Endodermal cell (in vitro differentiated cells): Measurements from ENCODE around the gene EEF1G. TPM values are rescaled to one million over a fixed set of nuclear protein-coding genes. Genes with fewer than 3 reads are reported as not detected.

ENCODE experiments used
- DNase-seq: peaks from one replicate; pipeline ENCODE4 v3.0.0-alpha.2; 2017
- H3K27ac ChIP-seq: 2 replicates; pipeline ENCODE4 v1.5.1; 2013; ENCODE audit warnings: mild to moderate bottlenecking, low read depth, low read length, moderate library complexity
- H3K27me3 ChIP-seq: 2 replicates; pipeline ENCODE4 v1.6.1; 2013; ENCODE audit warnings: mild to moderate bottlenecking, low read length, moderate library complexity; ENCODE audit not compliant: insufficient read depth, control insufficient read depth, poor library complexity, severe bottlenecking
- H3K36me3 ChIP-seq: 2 replicates; pipeline ENCODE4 v1.7.0; 2013; ENCODE audit warnings: mild to moderate bottlenecking, low read length, moderate library complexity; ENCODE audit not compliant: control insufficient read depth, insufficient read depth
- H3K4me1 ChIP-seq: one replicate; pipeline ENCODE4 v1.7.0; 2013; ENCODE audit warnings: low read length; ENCODE audit not compliant: control insufficient read depth, insufficient read depth
- H3K4me3 ChIP-seq: 2 replicates; pipeline ENCODE4 v1.5.1; 2013; ENCODE audit warnings: mild to moderate bottlenecking, low read length, moderate library complexity
- H3K9ac ChIP-seq: 2 replicates; pipeline ENCODE4 v1.6.1; 2013; ENCODE audit warnings: mild to moderate bottlenecking, low read length, moderate library complexity; ENCODE audit not compliant: poor library complexity, severe bottlenecking; ENCODE audit errors: extremely low read depth
- H3K9me3 ChIP-seq: 2 replicates; pipeline ENCODE4 v1.6.1; 2013; ENCODE audit warnings: mild to moderate bottlenecking, low read length, moderate library complexity; ENCODE audit not compliant: control insufficient read depth
- H3K27ac Mint-ChIP-seq: 2 replicates; pipeline ENCODE4 v1.8.0; 2020; ENCODE audit warnings: mixed read lengths
- H3K27me3 Mint-ChIP-seq: 2 replicates; pipeline ENCODE4 v1.8.0; 2021; ENCODE audit warnings: mild to moderate bottlenecking, mixed read lengths; ENCODE audit not compliant: insufficient read depth
- H3K36me3 Mint-ChIP-seq: 2 replicates; pipeline ENCODE4 v1.8.0; 2020; ENCODE audit warnings: low read depth, mixed read lengths
- H3K4me1 Mint-ChIP-seq: 2 replicates; pipeline ENCODE4 v1.8.0; 2020; ENCODE audit warnings: mixed read lengths
- H3K4me3 Mint-ChIP-seq: 2 replicates; pipeline ENCODE4 v1.8.0; 2020; ENCODE audit warnings: mild to moderate bottlenecking, moderate library complexity, mixed read lengths
- H3K9me3 Mint-ChIP-seq: 2 replicates; pipeline ENCODE4 v1.8.0; 2020; ENCODE audit warnings: mild to moderate bottlenecking, mixed read lengths
- CTCF ChIP-seq: fragments of 200-600 bp; sonication (generic); conservative IDR thresholded peaks from 2 replicates; pipeline ENCODE4 v1.5.0; 2021; ENCODE audit warnings: antibody characterized with exemption, mild to moderate bottlenecking
- WGBS, 2 experiments: methylation state at CpG; one replicate each; pipeline versions ENCODE4 v1.1.5 to v1.1.7; 2013; ENCODE audit warnings: missing lambda C conversion rate in 2 of 2, mixed read lengths in 1 of 2; ENCODE audit not compliant: insufficient coverage in 1 of 2, insufficient read length in 1 of 2; 5-methylcytosine and 5-hydroxymethylcytosine counted together
- total RNA-seq, 2 donors: library from RNA; stranded (reverse); fragmentation: NEBNext Ultra II Directional in 1 of 2; extraction: Animal tissue kit (Norgen Biotek cat#: 25700) in 1 of 2; gene quantifications; 2 replicates in 1 of 2; 3 replicates in 1 of 2; pipeline ENCODE4 v1.2.1, GENCODE V29; 2021

Gene EEF1G
- total RNA-seq, 2 donors from 2014 or later, result 1,705 to 1,818 TPM

- H3K4me1 Mint-ChIP-seq, result peaks cover 55% of the 10 kb centered on the region
- H3K9me3 Mint-ChIP-seq, result no peaks in the 10 kb centered on the region
- Histone ChIP-seq H3K9ac (peak within 1 kb of the TSS; percentile 81), H3K36me3 (no peaks in the 10 kb centered on the region), H3K27ac (no peak within 1 kb of the TSS), H3K27me3 (no peaks in the 10 kb centered on the region), H3K9me3 (no peaks in the 10 kb centered on the region), H3K4me3 (peak within 1 kb of the TSS; percentile 88), H3K4me1 (peaks cover 20% of the 10 kb centered on the region)
- TF ChIP-seq CTCF, result no peak
- WGBS, 2 experiments, result 0 to 2% methylated on average over 9 to 66 of the region's 69 CpGs
- peak within 1 kb of the TSS; percentile 89 for H3K27ac Mint-ChIP-seq
- peak; percentile 90 for DNase-seq
- peaks cover 60% of the 10 kb centered on the region for H3K27me3 Mint-ChIP-seq
- H3K4me3 Mint-ChIP-seq, result peak within 1 kb of the TSS; percentile 92
- H3K36me3 Mint-ChIP-seq, result peaks cover 2% of the 10 kb centered on the region
Measured at GRCh38 chr11:62546244-62546928, 27.3 kb downstream of the EEF1G start, which contains the start of gene AHNAK. Gene AHNAK, minus strand, starts transcription at chr11:62546806. Its CDS starts 10,708 bp downstream, at chr11:62536098.

GRCh38 chr11:62545437-62546243 is 28.1 kb downstream of the EEF1G start:
- WGBS, 2 experiments, result 0% methylated on average over 2 to 58 of the region's 59 CpGs
- peak; percentile 38 for TF ChIP-seq CTCF
- H3K9me3 Mint-ChIP-seq, result no peaks in the 10 kb centered on the region
- H3K9ac ChIP-seq, result peak overlapping the region; percentile 81
- peaks cover 2% of the 10 kb centered on the region for H3K36me3 Mint-ChIP-seq
- H3K4me3 ChIP-seq, result peak overlapping the region; percentile 88
- peak overlapping the region; percentile 92 for H3K4me3 Mint-ChIP-seq
- peak overlapping the region; percentile 89 for H3K27ac Mint-ChIP-seq
- H3K4me1 ChIP-seq, result peaks cover 20% of the 10 kb centered on the region
- H3K27me3 Mint-ChIP-seq, result peaks cover 60% of the 10 kb centered on the region
- DNase-seq, result peak; percentile 93
- H3K4me1 Mint-ChIP-seq, result peaks cover 58% of the 10 kb centered on the region
- H3K27me3 ChIP-seq, result no peaks in the 10 kb centered on the region
- H3K9me3 ChIP-seq, result no peaks in the 10 kb centered on the region
- peaks cover 6% of the 10 kb centered on the region for H3K36me3 ChIP-seq
- no peak overlapping the region for H3K27ac ChIP-seq

- peaks cover 11% of the 10 kb centered on the region for H3K36me3 ChIP-seq
- no peaks in the 10 kb centered on the region for H3K9me3 ChIP-seq
- H3K4me1 Mint-ChIP-seq, result peaks cover 55% of the 10 kb centered on the region
- no peak for TF ChIP-seq CTCF
- peaks cover 20% of the 10 kb centered on the region for H3K4me1 ChIP-seq
- no peaks in the 10 kb centered on the region for H3K9me3 Mint-ChIP-seq
- no peaks in the 10 kb centered on the region for H3K27me3 ChIP-seq
- H3K27me3 Mint-ChIP-seq, result peaks cover 55% of the 10 kb centered on the region
- peak overlapping the region; percentile 88 for H3K4me3 ChIP-seq
- H3K27ac ChIP-seq, result no peak overlapping the region
- H3K27ac Mint-ChIP-seq, result no peak overlapping the region
- H3K9ac ChIP-seq, result peak overlapping the region; percentile 81
- WGBS, 2 experiments, result 6 to 13% methylated on average over 10 to 32 of the region's 32 CpGs
- DNase-seq, result peak; percentile 65
- H3K36me3 Mint-ChIP-seq, result peaks cover 2% of the 10 kb centered on the region
- peak overlapping the region; percentile 92 for H3K4me3 Mint-ChIP-seq
Measured at GRCh38 chr11:62544581-62545436, 28.9 kb downstream of the EEF1G start.
